GM18858 (cell line): ENCODE measurements around the gene CHST7.
A peak's percentile ranks its signal among the peaks of the same experiment; 100 is the strongest.

ENCODE experiments used
- ATAC-seq: cut with Tn5 transposase; IDR thresholded peaks from one replicate; pipeline ENCODE4 v1.9.1; 2021; ENCODE audit not compliant: unreplicated experiment

Gene CHST7

DNA sequence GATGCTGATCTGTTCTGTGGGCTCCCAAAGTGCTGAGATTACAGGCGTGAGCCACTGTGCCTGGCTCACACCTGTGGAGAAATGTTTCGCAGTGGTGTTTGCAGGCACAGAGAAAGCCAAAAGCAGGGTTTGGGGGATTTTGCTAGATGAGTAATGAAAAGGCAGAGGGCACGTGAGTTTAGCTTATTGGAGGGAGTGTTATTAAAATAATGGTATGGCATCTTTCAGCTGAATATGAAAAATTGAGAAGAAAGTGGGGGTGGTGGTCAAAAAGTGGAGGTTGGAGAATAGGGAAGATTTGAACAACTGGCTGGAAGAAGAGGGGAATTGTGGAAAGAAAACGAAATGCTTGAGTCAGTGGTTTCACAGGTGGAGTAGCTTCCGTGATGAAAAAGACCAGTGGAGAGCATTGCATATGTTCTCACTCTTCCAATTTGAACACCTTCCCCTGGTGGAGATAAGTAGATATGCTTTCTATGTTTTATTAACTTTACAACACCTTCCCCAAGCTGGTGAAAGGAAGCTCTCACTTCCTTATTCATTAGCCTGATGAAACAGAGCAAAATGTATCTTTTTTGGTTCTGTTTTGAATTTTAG lies 1.1 kb upstream of the CHST7 start:
- ATAC-seq, result peak; percentile 42

GRCh38 chrX:46573892-46574773 lies 568 bp downstream of the CHST7 start:
- no peak for ATAC-seq

DNA sequence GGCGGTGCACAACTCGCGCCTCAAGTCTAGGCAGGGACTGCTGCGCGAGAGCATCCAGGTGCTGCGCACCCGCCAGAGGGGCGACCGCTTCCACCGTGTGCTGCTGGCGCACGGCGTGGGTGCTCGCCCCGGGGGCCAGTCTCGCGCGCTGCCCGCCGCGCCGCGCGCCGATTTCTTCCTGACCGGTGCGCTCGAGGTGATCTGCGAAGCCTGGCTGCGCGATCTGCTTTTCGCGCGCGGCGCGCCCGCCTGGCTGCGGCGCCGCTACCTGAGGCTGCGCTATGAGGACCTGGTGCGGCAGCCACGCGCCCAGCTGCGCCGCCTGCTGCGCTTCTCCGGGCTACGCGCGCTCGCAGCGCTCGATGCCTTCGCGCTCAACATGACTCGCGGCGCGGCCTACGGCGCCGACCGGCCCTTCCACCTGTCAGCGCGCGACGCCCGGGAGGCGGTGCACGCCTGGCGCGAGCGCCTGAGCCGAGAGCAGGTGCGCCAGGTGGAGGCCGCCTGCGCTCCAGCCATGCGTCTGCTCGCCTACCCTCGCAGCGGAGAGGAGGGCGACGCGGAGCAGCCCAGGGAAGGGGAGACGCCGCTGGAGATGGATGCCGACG lies 1.3 kb downstream of the CHST7 start:
- no peak for ATAC-seq

GRCh38 chrX:46575586-46575985 lies 2.0 kb downstream of the CHST7 start:
- no peak for ATAC-seq

DNA sequence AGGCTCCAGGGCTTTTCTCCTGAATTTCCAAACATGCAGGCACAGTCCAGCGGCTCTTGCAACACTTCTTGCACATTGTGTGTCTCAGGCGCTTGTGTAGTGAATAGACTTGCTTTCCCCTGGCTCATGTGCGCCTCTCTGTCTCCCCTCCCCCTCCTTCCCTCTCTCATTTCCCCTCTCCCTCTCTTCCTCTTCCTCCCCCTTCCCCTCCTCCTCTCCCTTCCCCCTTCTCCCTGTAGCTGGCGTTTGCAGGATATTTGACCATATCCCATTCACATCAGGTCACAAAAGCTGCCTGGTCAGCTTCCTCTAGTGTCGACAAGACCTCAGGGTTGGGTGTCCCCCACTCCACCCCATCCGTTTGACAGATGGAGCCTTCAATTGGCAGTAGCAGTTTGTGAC lies 2.4 kb downstream of the CHST7 start:
- no peak for ATAC-seq

DNA sequence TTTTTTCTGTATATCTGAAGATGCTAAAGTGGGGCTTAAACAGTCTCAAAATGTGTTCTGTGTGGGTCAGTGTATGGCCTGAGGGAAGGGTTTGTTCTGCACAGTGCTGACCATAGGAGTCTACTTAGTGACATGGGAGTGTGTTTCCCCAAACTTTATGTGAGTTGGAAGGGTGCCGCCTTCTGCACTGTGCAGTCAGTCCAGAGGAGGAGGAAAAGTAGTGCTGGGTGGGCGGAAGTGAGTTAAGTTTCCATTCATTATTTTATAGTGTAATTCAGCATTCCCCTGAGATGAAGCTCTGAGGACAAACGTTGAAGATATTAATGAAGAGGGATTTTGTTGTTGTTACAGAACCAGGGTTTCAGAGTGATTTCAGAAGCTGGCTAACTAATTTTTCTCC lies 2.9 kb downstream of the CHST7 start:
- ATAC-seq, result no peak

GRCh38 chrX:46577221-46578005 lies 3.8 kb downstream of the CHST7 start:
- no peak for ATAC-seq

- no peak for ATAC-seq
Measured at GRCh38 chrX:46579250-46579649, 5.7 kb downstream of the CHST7 start.

GRCh38 chrX:46580613-46581012 lies 7.0 kb downstream of the CHST7 start:
- no peak for ATAC-seq

DNA sequence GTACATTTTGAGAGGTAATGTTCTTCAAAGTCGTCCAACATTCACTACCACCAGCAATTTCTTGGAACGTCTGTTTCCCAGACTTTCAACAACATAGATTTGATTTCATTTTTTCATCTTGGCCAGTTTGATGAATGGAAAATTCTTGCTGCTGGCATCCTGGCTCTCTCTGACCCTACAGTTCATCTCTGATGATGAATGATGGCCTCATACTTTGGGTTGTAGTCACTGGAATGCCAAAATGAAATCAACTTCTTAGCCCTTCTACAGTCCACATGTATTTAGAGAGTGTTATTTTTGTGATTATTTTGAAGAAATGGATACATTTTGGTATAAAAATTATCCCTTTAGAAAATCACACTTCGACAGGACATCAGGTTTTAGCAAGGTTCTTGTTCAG lies 8.8 kb downstream of the CHST7 start:
- ATAC-seq, result no peak

- ATAC-seq, result no peak
Measured at GRCh38 chrX:46582966-46583365, 9.4 kb downstream of the CHST7 start.

DNA sequence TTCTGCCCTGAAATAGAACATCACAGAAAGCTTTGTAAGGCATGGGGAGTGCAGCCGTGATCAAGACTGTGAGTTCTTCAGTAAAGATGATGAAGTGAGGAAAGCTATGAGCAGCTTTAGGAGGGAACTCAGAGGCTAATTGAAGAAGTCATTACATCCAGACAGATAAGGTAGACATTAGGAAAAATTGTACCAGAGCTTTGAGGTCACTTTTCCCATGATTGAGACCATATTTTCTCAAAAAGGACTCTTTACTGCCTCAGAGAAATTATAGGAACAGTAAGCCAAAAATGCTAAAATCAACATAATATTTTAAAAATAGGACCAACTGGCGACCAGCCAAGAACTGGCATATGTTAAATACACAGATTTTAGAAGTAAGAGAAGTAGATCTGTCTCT lies 11.2 kb downstream of the CHST7 start:
- no peak for ATAC-seq

DNA sequence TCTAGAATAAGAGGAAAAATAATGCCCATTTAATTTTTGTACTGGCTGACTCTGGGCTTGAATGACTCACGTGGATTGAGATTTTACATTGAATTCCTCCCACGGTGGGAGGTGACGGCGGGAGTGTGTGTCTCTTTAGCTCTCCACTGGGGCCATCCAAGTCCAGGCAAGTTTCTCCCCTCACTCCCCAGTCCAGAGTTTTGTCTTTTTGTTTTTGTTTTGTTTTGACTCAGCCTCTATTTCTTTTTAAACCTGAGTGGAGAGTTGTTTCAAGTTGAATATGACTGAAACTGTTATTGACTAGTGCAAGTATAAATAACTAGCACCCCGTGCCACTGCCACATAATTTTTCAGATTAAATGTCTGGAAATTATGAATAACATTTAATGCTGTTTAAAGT lies 13.6 kb downstream of the CHST7 start:
- no peak for ATAC-seq

GRCh38 chrX:46587753-46588171 lies 14.2 kb downstream of the CHST7 start:
- no peak for ATAC-seq

GRCh38 chrX:46588263-46588662 lies 14.7 kb downstream of the CHST7 start:
- no peak for ATAC-seq

GRCh38 chrX:46589977-46590723 lies 16.6 kb downstream of the CHST7 start:
- no peak for ATAC-seq

- ATAC-seq, result no peak
Measured at GRCh38 chrX:46595084-46595483, 21.5 kb downstream of the CHST7 start.

- ATAC-seq, result no peak
Measured at GRCh38 chrX:46597208-46597607, 23.6 kb downstream of the CHST7 start.

DNA sequence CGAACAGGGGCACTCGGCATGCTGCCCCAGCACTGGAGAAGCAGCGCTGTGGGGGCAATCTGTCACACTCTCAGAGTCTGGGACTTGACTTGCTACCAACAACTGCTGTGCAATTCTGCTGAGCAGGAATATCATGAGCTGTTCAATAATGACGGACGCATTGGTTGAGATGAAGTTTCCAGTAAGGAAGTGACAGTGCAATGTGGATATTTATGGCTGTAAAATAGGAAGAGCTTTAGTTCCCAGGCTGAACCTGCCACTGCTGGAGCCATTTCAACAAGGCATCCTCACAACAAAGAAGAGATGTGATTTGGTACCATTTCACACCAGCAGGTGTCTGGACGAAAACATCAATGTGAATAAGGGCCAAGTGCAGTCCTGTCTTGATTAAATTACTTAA lies 24.2 kb downstream of the CHST7 start:
- ATAC-seq, result no peak

DNA sequence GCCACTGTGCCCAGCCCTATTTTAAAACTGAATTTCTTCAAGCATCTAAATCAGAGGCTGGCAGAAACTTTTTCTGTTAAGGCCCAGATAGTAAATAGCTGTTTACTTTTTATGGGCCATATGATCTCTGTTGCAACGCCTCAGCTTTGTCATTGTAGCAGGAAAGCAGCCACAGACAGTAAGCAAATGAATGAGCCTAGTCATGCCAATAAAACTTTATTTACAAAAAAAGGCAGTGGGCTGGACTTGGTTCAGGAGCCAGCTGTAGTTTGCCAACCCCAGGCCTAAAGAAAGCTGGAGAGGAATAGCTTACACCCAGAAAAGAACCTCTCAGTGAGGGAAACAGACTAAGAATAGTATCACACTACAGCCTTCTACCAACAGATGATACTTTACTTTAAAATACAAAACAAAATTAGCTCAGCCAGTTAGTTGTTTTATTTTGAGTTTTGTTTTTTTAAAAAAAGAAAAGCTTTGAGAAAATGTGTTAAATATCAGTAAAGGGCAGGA lies 25.5 kb downstream of the CHST7 start:
- no peak for ATAC-seq
